T-helper 1 cell (primary cell): ENCODE measurements around the gene MAGEC2.

Source experiments
- DNase-seq, 5 donors: peaks; one replicate each; pipeline ENCODE4 v3.0.0-alpha.2; 2012 to 2020
- total RNA-seq, 4 donors: gene quantifications; one replicate each; lab custom pipeline; 2026; lab: John Stamatoyannopoulos, UW

Gene MAGEC2, protein sequence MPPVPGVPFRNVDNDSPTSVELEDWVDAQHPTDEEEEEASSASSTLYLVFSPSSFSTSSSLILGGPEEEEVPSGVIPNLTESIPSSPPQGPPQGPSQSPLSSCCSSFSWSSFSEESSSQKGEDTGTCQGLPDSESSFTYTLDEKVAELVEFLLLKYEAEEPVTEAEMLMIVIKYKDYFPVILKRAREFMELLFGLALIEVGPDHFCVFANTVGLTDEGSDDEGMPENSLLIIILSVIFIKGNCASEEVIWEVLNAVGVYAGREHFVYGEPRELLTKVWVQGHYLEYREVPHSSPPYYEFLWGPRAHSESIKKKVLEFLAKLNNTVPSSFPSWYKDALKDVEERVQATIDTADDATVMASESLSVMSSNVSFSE
- total RNA-seq, result 0 reads per million in 4 donors

DNA sequence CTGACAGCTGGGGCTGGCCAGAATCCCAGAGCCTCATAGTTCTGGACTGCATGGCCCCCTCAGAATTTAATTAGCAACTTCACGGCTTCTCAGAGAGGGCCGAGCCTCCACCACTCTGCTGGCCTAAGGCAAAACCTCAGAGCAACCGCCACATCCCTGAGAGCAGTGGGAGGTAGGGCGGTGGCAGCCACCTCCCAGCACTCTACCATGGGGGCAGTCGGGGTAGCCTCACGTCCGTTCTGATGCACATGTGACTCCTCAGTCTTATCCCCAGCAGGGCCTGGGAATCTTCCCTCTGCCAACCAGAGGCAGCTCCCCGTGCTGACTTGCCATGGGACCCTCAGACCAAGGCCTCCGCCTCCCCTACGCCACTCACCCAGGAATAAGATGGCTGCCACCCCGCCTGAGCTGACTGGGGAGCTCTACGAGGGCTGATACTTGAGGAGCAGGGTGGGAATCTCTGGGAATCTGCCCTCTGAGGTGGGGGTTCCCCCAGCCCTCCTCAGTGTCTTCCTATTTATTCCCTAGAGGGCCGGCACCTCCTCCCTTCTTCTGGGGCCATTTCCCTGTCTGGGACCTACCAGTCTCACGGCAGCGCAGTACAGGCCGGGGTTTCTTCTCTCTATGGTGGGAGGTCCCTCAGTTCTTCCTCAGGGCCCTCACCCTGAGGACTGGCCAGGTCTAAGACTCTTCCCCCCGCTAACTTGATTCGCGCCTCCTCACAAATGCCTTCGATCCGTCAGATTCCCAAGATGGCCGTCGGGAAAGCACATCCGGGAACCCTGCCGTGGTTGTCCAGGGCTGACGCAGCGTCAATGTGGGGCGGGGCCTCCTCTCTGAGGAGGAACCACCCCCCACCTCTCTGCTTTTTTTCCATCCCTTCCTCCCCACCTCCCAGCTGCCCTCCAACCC lies at the start of gene MAGEC2:
TSS of gene MAGEC2 (minus strand) at position 769 of the 912 bp plus-strand sequence. CDS start 1,303 bp downstream, outside the sequence.
- DNase-seq, result no peak

DNA sequence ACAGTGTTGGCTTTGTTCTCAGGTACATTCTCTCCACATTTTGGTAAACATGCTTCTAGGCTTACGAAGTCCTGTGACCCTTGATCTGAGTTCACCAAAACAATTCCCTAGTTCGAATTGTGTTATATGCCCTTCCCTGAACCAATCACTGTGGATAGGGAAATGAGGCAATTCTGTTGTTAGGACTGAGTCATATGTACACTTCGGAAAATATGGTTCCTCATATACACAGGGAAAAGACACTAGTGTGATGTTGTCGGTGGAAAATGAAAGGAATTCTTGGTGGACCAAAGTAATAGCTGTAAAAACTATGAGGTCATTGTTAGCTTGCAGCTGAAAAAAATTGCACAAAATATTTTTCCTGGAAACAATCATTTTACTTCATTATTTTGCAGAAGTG lies 46.6 kb upstream of the MAGEC2 start:
- DNase-seq, result no peak

DNA sequence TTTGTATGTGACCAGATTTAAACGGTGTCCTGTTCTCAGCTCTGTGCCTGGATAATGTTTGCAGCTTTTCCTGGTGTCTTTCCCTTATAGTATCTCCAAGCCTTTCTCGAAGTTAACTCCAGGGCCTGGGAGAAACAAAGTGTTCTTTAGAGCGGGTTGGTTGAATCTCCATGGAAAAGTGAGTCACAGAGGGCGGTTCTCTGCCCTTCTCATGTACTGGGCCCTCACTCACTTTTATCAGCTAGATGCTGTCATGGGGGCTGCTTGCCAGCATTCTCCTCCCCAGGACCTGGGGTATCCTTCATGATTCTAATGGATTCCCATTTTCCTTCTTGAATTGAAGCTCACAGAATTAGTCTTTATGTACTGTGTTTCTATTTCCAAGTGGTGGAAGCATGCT lies 46.1 kb upstream of the MAGEC2 start:
- no peak for DNase-seq

DNA sequence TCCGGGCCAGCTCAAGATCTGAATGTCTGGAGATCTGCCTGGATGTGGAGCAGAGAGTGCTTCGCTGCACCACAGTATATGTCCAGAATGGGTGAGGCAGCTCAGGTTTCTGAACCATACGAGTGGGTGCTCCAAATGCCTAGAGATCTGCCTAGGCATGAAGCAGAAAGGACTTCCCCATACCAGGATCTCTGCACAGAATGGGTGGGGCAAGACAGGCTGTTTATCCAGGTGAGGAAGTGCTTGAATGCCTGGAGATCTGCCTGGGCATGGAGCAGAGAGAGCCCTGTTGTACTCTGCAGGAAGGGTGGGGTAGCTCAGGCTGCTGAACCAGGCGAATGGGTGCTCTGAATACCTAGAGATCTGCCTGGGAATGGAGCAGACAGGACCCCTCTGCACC lies 45.4 kb upstream of the MAGEC2 start:
- DNase-seq, result no peak

DNA sequence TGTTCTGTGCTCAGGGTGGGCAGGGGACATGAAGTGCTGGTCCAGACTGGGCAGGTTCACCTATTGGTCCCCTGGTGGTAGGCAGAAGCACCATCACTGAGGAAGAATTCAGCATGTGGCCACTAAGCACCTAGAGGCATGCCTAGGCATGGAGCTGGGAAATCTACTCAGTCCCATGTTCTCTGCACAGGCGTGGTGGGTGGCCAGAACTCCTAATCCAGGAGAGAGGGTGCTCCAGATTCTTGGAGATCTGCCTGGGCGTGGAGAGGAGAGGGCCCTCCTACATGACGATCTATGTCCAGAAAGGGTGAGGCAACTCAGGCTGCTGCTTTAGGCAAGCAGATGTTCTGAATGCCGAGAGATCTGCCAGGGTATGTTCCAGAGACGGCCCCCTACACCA lies 44.6 kb upstream of the MAGEC2 start:
- DNase-seq, result no peak

DNA sequence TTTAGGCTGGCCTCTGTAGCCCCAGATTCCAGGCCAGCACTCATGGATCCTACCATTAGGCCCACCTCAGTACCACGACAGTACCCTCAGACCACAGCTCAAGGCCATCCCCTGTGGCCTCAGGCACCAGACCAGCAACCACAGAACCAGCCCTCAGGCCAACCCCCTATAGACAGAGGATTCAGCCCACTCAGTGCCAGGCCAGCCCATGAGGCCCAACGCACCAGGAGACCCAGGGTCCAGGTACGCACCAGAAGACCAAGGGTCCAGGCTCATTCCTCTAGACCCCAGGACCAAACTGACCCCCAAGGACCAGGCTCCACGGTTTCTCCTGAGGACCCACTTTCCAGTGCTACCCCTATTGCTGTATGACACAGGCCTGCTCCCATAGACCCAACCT lies 39.5 kb upstream of the MAGEC2 start:
- DNase-seq, result no peak

DNA sequence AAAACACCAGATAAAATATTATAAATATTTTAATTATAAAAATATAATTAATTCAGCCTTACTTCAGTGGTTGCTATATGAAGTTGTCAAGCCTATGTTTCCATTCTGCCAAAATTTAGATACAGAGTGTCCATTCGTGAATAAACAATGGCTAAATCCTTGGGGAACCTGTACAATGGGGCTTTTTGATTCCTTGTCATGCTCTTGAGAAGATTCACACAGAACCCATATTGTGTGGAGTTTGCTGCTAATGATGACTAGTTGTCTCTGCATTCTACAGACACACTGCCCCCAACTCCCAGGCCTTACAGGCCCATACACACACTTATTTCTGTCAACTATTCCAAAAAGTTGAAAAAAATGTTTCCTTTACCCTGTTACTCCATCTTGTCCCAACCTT lies 33.4 kb upstream of the MAGEC2 start:
- no peak for DNase-seq

DNA sequence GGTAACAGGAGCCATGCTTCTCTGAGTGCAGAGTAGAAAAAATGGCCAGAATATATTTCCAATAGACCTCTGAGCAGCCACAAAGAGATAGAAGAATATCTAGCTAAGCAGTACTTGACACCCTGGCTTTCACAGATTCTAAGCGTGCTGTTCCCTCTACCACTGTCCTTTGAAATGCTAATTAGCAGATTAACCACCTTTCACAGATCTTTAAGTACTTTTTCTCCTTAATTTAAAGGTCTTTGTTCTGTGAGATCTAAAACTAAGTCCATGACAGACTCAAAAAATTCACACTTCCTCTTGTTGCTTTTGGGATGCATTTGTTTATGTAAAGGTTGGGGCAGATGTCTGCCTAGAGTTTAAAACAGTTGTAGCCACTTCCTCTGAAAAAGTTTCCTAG lies 28.3 kb upstream of the MAGEC2 start:
- DNase-seq, result no peak

DNA sequence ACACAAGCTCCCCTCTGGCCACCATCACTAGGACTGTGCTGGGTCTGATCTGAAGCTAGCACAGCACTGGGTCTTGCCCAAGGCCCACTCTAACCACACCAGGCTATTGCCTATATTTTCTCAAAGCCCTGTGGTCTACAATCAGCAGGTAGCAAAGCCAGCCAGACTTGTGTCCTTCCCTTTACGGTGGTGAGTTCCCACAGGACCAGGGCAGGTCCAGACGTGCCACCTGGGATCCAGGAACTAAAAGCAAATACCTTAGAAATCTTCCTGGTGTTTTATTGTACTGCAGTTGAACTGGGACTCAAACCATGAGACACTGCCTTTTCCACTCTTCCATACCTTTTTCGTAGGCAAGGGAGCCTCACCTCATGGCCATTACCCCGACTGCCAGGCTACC lies 9.0 kb upstream of the MAGEC2 start:
- no peak for DNase-seq

DNA sequence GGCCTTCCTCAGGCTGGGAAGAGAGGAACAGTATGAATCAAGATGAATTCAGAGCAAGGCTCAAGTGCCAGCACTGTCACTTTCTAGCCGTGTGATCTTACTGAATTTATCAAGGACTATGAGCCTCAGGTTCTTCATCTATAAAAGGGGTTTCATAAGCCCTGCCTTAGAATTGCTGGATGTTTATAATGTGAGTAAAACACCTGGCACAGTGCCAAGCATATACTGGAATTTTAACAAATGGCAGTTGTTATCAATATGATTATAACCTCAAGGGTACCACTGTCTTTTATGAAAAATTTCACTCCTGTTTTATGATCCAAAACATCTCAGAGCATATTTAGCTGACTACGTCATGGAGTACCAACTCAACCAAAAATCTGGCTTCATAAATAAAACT lies 4.0 kb downstream of the MAGEC2 start:
- no peak for DNase-seq

DNA sequence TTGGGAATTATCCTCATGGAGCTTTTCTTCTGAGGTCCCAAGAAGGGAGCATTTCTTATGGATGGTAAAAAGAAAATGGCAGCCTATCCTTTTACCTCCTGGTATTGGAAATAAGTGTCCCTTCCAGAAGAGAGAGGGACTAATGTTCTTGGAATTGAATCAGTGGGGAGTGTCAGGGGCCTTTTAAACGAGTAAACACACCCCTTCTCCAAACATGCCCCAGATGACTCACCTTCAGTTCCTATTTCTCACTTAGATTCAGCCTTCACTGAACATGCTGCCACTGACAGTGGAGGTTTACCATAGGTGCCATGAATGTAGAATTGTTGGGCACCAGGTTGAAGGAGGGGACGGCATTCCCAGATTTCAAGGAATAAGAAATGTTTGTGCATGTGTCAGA lies 19.0 kb downstream of the MAGEC2 start:
- DNase-seq, result no peak

DNA sequence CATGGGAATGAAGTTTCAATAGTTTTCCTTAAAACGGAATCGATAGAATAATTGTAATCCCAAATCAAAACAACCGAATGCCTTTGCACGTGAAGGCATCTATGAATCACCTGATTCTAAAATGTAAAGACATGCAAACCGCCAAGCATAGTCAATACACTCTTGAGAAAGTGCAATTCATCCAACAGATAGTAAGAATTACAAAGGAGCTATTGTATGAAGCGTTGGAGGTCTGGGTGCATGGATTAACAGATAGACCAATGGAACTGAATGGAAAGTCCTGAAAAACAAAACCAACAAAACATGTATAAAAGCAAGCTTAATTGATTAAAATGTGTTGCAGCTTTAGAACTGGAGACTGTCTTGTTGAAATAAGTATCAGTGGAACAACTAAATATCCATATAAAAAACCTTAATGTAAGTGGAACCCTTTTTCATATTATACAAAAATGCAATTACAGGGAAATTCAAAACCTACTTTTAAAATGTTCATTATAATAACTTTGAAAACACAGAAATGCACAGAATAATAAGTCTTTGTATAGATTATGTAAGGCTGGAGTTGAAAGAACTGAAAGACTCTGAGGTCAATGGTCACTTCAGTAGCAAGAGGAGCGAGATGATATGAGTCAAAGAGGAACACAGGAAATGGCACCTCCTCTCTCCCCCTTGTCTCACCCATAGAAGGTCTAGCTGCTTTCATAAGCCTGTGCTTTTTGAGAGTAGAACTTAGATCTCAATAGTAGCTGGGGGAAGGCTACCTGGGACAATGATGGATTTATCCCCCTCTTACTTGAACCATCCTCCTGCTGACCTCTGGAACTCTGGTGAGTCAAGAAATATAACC lies 20.1 kb downstream of the MAGEC2 start:
- no peak for DNase-seq

DNA sequence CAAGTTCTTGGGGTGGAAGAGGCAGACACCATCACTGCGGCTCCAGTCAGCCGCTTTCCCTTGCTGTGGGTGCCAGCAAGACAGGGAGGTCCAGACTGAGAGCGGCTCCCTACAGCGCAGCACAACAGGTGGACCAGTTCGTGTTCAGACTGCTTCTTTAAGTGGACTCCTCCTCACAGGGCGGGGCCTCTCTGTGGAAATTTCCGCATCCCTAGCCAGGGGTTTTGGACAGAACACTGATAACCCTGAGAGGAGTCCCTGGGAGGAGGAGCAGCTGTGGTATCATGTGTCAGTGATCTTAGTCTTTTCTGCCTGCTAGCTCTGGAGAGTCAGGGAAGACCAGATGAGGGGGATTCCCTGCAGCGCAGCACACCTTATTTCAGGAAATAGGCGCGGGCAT lies 48.5 kb downstream of the MAGEC2 start:
- no peak for DNase-seq
